K562 (cell line): ENCODE measurements around the gene EZH2. TPM values are rescaled to one million over a fixed set of nuclear protein-coding genes. Genes with fewer than 3 reads are reported as not detected.
A peak's percentile ranks its signal among the peaks of the same experiment; 100 is the strongest.

Source experiments
- ETV6 ChIP-seq, 3 experiments: fragments of 150-350 bp in 1 of 3; sonication (generic) in 1 of 3; formaldehyde crosslinking in 1 of 3; IDR thresholded peaks; 2 replicates each; pipeline versions ENCODE4 v1.6.1 to v1.8.0; 2014 to 2022; ENCODE audit warnings: borderline replicate concordance in 2 of 3, low read depth in 2 of 3, antibody characterized with exemption in 1 of 3, low read length in 1 of 3, mild to moderate bottlenecking in 1 of 3, missing genetic modification reagents in 1 of 3
- LARP7 ChIP-seq: fragments of 450-650 bp; IDR thresholded peaks from 2 replicates; pipeline ENCODE4 v1.6.1; 2016
- MCM7 ChIP-seq, 2 experiments: fragments of 450-650 bp; IDR thresholded peaks; 2 replicates each; pipeline ENCODE4 v1.6.1; 2016 to 2018
- MED1 ChIP-seq: sonication (generic); formaldehyde crosslinking; IDR thresholded peaks from 2 replicates; pipeline ENCODE4 v1.8.1; 2023; ENCODE audit warnings: missing genetic modification reagents, borderline replicate concordance
- MTA2 ChIP-seq: fragments of 450-650 bp; IDR thresholded peaks from 2 replicates; pipeline ENCODE4 v1.6.1; 2016; ENCODE audit warnings: low read depth
- MTF1 ChIP-seq: fragments of 250-450 bp; sonication (Bioruptor Pico); IDR thresholded peaks from 2 replicates; pipeline ENCODE4 v1.9.0; 2021; ENCODE audit warnings: moderate library complexity, mild to moderate bottlenecking, inconsistent platforms, borderline replicate concordance
- NFIC ChIP-seq: fragments of 450-650 bp; IDR thresholded peaks from 2 replicates; pipeline ENCODE4 v1.6.1; 2017; ENCODE audit warnings: mild to moderate bottlenecking, inconsistent platforms
- NR3C1 ChIP-seq: sonication (generic); formaldehyde crosslinking; IDR thresholded peaks from 2 replicates; pipeline ENCODE4 v1.8.1; 2022; ENCODE audit warnings: missing genetic modification reagents
- POLR2B ChIP-seq: fragments of 450-650 bp; IDR thresholded peaks from 2 replicates; pipeline ENCODE4 v1.6.1; 2018; ENCODE audit warnings: low read depth; ENCODE audit not compliant: partially characterized antibody
- TAL1 ChIP-seq: fragments of 450-650 bp; IDR thresholded peaks from 2 replicates; pipeline ENCODE4 v1.6.1; 2016; ENCODE audit warnings: mild to moderate bottlenecking
- ZNF133 ChIP-seq: fragments of 250-450 bp; sonication (Bioruptor Pico); IDR thresholded peaks from 2 replicates; pipeline ENCODE4 v1.4.0; 2020; ENCODE audit warnings: mild to moderate bottlenecking
- ZNF445 ChIP-seq: fragments of 250-450 bp; sonication (Bioruptor Pico); IDR thresholded peaks from 2 replicates; pipeline ENCODE4 v1.4.0; 2020; ENCODE audit warnings: low read depth, mild to moderate bottlenecking, moderate library complexity
- ZNF778 ChIP-seq: fragments of 450-650 bp; formaldehyde crosslinking; IDR thresholded peaks from 2 replicates; pipeline ENCODE4 v1.4.0; 2020; ENCODE audit warnings: mild to moderate bottlenecking, moderate library complexity
- ZNF79 ChIP-seq: fragments of 250-450 bp; sonication (Bioruptor Pico); IDR thresholded peaks from 2 replicates; pipeline ENCODE4 v1.4.0; 2020; ENCODE audit warnings: low read depth, mild to moderate bottlenecking, moderate library complexity
- ZNF830 ChIP-seq: fragments of 250-450 bp; sonication (Bioruptor Pico); IDR thresholded peaks from 2 replicates; pipeline ENCODE4 v1.5.0; 2021; ENCODE audit warnings: mild to moderate bottlenecking
- polyA plus RNA-seq, 8 experiments: library from polyadenylated mRNA; depleted of rRNA in 4 of 8; stranded (reverse) in 5 of 8; unstranded in 3 of 8; fragments of >200 nt; fragmentation: Nextera tagmentation in 2 of 8; fragmentation: Illumina TruSeq in 1 of 8; extraction: Ambion mirVana in 2 of 8; extraction: Trizol in 1 of 8; gene quantifications; 2 replicates each; pipeline versions ENCODE4 v1.2.1 to v1.2.3, GENCODE V29; 2011 to 2014; ENCODE audit warnings: inconsistent platforms in 1 of 8, missing spikeins in 1 of 8
- total RNA-seq, 7 experiments: library from RNA; depleted of rRNA in 6 of 7; stranded (reverse); fragments of >200 nt in 6 of 7; fragmentation: Illumina TruSeq in 2 of 7; extraction: Trizol in 2 of 7; gene quantifications; 2 replicates each; pipeline versions ENCODE4 v1.2.1 to v1.2.3, GENCODE V29; 2011 to 2021; ENCODE audit warnings: low replicate concordance in 1 of 7
- TF ChIP-seq, protein P1 (sequence below): fragments of 450-650 bp; formaldehyde crosslinking; IDR thresholded peaks from 2 replicates; pipeline ENCODE4 v1.4.0; 2022; ENCODE audit warnings: mild to moderate bottlenecking, moderate library complexity
- TF ChIP-seq, protein P2 (sequence below): fragments of 450-650 bp; conservative IDR thresholded peaks from 2 replicates; pipeline ENCODE4 v1.6.1; 2016; ENCODE audit warnings: missing genetic modification characterization, low read depth, mild to moderate bottlenecking, control low read depth, missing compliant biosample characterization
- TF ChIP-seq, protein P3 (sequence below): fragments of 250-450 bp; sonication (Bioruptor Pico); IDR thresholded peaks from 2 replicates; pipeline ENCODE4 v1.4.0; 2020; ENCODE audit warnings: mild to moderate bottlenecking, moderate library complexity
- TF ChIP-seq, protein P4 (sequence below): sonication (generic); formaldehyde crosslinking; IDR thresholded peaks from 2 replicates; pipeline ENCODE4 v1.8.1; 2023; ENCODE audit warnings: mild to moderate bottlenecking, missing genetic modification reagents
- TF ChIP-seq, protein P5 (sequence below): sonication (generic); IDR thresholded peaks from 2 replicates; pipeline ENCODE4 v1.6.1; 2016
- TF ChIP-seq, protein P6 (sequence below): fragments of 250-450 bp; sonication (Bioruptor Pico); IDR thresholded peaks from 2 replicates; pipeline ENCODE4 v1.8.0; 2021; ENCODE audit warnings: moderate library complexity, mild to moderate bottlenecking, inconsistent platforms

Gene EZH2
- total and polyA plus RNA-seq, 9 of the 15 experiments (the other 6 are each of a cell fraction or from before 2014, with no cell fraction given) = 48.7 to 175 (median 98.6) TPM

DNA sequence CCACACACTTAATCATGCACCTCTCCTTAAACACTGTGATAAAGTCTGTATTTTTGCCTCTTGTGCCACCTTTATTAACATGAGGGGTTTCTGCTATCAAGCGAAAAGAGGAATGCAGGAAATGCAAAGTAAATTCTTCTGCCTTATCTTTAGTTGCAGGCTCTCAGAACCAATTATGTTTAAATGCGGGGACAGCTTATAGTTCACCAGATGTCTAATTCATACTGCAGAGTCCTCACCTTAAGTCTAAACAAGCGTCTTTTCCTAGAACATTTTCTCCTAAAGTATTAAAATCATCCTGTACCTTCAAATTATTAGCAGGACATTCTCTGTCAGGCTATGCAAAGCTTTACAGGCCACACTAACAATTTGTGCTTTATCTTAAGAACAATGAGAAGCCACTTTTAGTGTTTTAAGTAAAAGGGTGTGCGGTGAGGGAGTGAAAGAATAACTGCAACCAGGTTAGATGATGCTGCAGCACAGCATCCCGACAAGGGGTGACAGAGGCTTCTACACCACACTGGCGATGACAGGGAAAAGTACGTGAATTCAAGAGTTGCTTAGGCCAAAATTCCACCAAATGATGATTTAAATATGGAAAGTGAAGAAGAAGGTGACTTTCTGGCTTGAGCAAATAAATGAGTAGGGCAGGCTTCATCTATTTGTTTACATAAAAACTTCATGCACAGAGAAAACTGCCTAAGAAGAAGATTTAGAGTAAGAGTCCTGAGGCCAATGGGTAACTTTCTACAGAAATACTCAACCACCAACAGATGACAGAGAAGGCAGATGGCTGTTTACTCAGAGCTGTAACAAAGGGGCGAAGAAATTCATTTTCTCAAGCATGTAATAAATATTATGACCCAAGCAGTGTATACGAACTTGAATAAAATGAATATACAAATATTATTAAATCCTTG, 36.0 kb downstream of the EZH2 start (continued):
- TF ChIP-seq, protein P1, sequence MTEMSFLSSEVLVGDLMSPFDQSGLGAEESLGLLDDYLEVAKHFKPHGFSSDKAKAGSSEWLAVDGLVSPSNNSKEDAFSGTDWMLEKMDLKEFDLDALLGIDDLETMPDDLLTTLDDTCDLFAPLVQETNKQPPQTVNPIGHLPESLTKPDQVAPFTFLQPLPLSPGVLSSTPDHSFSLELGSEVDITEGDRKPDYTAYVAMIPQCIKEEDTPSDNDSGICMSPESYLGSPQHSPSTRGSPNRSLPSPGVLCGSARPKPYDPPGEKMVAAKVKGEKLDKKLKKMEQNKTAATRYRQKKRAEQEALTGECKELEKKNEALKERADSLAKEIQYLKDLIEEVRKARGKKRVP (CRISPR knock-in tag) = no peak
- TF ChIP-seq NR3C1 (no peak), ETV6 (IDR thresholded peaks at IDR 0.05; ENCODE audit: borderline replicate concordance in 1 of 2, low read depth in 2 of 2, low read length in 1 of 2) (no peak), ETV6 (CRISPR knock-in tag; IDR thresholded peaks at IDR 0.05; ENCODE audit: borderline replicate concordance) (no peak), ZNF830 (CRISPR knock-in tag) (no peak), MTF1 (CRISPR knock-in tag) (no peak), NFIC (peak; percentile 80), MTA2 (peak; percentile 89), MED1 (no peak), TAL1 (peak; percentile 93), ZNF778 (CRISPR knock-in tag) (no peak), MCM7 (IDR thresholded peaks at IDR 0.05) (no peak), ZNF445 (CRISPR knock-in tag) (no peak), POLR2B (no peak), ZNF133 (CRISPR knock-in tag) (no peak), ZNF79 (CRISPR knock-in tag) (no peak), LARP7 (no peak)
- TF ChIP-seq, protein P2, sequence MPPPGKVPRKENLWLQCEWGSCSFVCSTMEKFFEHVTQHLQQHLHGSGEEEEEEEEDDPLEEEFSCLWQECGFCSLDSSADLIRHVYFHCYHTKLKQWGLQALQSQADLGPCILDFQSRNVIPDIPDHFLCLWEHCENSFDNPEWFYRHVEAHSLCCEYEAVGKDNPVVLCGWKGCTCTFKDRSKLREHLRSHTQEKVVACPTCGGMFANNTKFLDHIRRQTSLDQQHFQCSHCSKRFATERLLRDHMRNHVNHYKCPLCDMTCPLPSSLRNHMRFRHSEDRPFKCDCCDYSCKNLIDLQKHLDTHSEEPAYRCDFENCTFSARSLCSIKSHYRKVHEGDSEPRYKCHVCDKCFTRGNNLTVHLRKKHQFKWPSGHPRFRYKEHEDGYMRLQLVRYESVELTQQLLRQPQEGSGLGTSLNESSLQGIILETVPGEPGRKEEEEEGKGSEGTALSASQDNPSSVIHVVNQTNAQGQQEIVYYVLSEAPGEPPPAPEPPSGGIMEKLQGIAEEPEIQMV = no peak
- TF ChIP-seq, protein P3, sequence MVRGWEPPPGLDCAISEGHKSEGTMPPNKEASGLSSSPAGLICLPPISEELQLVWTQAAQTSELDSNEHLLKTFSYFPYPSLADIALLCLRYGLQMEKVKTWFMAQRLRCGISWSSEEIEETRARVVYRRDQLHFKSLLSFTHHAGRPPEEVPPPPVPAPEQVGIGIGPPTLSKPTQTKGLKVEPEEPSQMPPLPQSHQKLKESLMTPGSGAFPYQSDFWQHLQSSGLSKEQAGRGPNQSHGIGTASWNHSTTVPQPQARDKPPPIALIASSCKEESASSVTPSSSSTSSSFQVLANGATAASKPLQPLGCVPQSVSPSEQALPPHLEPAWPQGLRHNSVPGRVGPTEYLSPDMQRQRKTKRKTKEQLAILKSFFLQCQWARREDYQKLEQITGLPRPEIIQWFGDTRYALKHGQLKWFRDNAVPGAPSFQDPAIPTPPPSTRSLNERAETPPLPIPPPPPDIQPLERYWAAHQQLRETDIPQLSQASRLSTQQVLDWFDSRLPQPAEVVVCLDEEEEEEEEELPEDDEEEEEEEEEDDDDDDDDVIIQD (CRISPR knock-in tag) = no peak
- TF ChIP-seq, protein P4, sequence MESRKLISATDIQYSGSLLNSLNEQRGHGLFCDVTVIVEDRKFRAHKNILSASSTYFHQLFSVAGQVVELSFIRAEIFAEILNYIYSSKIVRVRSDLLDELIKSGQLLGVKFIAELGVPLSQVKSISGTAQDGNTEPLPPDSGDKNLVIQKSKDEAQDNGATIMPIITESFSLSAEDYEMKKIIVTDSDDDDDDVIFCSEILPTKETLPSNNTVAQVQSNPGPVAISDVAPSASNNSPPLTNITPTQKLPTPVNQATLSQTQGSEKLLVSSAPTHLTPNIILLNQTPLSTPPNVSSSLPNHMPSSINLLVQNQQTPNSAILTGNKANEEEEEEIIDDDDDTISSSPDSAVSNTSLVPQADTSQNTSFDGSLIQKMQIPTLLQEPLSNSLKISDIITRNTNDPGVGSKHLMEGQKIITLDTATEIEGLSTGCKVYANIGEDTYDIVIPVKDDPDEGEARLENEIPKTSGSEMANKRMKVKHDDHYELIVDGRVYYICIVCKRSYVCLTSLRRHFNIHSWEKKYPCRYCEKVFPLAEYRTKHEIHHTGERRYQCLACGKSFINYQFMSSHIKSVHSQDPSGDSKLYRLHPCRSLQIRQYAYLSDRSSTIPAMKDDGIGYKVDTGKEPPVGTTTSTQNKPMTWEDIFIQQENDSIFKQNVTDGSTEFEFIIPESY (CRISPR knock-in tag) = no peak
- TF ChIP-seq, protein P5, sequence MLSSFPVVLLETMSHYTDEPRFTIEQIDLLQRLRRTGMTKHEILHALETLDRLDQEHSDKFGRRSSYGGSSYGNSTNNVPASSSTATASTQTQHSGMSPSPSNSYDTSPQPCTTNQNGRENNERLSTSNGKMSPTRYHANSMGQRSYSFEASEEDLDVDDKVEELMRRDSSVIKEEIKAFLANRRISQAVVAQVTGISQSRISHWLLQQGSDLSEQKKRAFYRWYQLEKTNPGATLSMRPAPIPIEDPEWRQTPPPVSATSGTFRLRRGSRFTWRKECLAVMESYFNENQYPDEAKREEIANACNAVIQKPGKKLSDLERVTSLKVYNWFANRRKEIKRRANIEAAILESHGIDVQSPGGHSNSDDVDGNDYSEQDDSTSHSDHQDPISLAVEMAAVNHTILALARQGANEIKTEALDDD = peak; percentile 67
- TF ChIP-seq, protein P6, sequence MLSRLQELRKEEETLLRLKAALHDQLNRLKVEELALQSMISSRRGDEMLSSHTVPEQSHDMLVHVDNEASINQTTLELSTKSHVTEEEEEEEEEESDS (CRISPR knock-in tag) = no peak
